PC-9 (cell line): ENCODE data around the gene RBL2. TPM values are rescaled to one million over a fixed set of nuclear protein-coding genes. Genes with fewer than 3 reads are reported as not detected.

Experiments
- BruUV-seq: library from RNA; stranded (reverse); fragments of 400-500 nt; replicated peaks from 2 replicates; lab custom pipeline; 2021; lab: Mats Ljungman, UMichigan
- CTCF ChIA-PET: fragments of 300-600 bp; sonication (Branson Sonifier 250); formaldehyde crosslinking; loops from one replicate; lab custom pipeline; 2022; ENCODE audit warnings: antibody characterized with exemption; lab: Charles Lee
- POLR2A ChIA-PET: fragments of 300-600 bp; sonication (Branson Sonifier 250); formaldehyde crosslinking; loops from one replicate; lab custom pipeline; 2022; ENCODE audit warnings: antibody characterized with exemption; ENCODE audit not compliant: unreplicated experiment; lab: Charles Lee
- DNase-seq, 2 experiments: peaks; one replicate each; pipeline versions ENCODE4 v3.0.0 to v3.0.0-alpha.2; 2015 to 2022; ENCODE audit warnings: mixed read lengths in 1 of 2
- H2AFZ ChIP-seq: fragments of 200-600 bp; sonication (generic); 2 replicates; pipeline ENCODE4 v1.8.1; 2017; ENCODE audit warnings: antibody characterized with exemption
- H3F3A ChIP-seq: fragments of 200-600 bp; sonication (generic); 2 replicates; pipeline ENCODE4 v1.8.1; 2017; ENCODE audit warnings: antibody characterized with exemption, mild to moderate bottlenecking, low read depth; ENCODE audit not compliant: insufficient read depth
- H3K27ac ChIP-seq: fragments of 200-600 bp; sonication (generic); 2 replicates; pipeline ENCODE4 v1.6.1; 2016; ENCODE audit warnings: mixed run types
- H3K27me3 ChIP-seq: fragments of 200-600 bp; sonication (generic); 2 replicates; pipeline ENCODE4 v1.6.1; 2016; ENCODE audit warnings: low read depth, mixed run types; ENCODE audit not compliant: insufficient read depth
- H3K36me3 ChIP-seq: fragments of 200-600 bp; sonication (generic); 2 replicates; pipeline ENCODE4 v1.6.1; 2016; ENCODE audit warnings: low read depth, mixed run types
- H3K4me1 ChIP-seq: fragments of 200-600 bp; sonication (generic); replicated peaks from 2 replicates; pipeline ENCODE4 v1.6.1; 2016; ENCODE audit warnings: mixed run types; ENCODE audit not compliant: insufficient read depth
- H3K4me2 ChIP-seq: fragments of 200-600 bp; sonication (generic); 2 replicates; pipeline ENCODE4 v1.6.1; 2017; ENCODE audit warnings: mixed run types
- H3K4me3 ChIP-seq: fragments of 200-600 bp; sonication (generic); 2 replicates; pipeline ENCODE4 v1.6.1; 2016; ENCODE audit warnings: mixed run types
- H3K79me2 ChIP-seq: fragments of 200-600 bp; sonication (generic); 2 replicates; pipeline ENCODE4 v1.6.1; 2017; ENCODE audit warnings: low read depth, mixed run types
- H3K9me2 ChIP-seq: fragments of 200-600 bp; sonication (generic); 2 replicates; pipeline ENCODE4 v1.8.1; 2017; ENCODE audit warnings: mild to moderate bottlenecking; ENCODE audit not compliant: insufficient read depth
- H3K9me3 ChIP-seq: fragments of 200-600 bp; sonication (generic); 2 replicates; pipeline ENCODE4 v1.8.1; 2016; ENCODE audit warnings: low read depth; ENCODE audit not compliant: insufficient read depth
- H4K20me1 ChIP-seq: fragments of 200-600 bp; sonication (generic); 2 replicates; pipeline ENCODE4 v1.8.1; 2017; ENCODE audit not compliant: insufficient read depth
- CTCF ChIP-seq: fragments of 200-600 bp; sonication (generic); conservative IDR thresholded peaks from 2 replicates; pipeline ENCODE4 v1.6.1; 2017; ENCODE audit warnings: mixed run types, antibody characterized with exemption, mild to moderate bottlenecking, moderate library complexity
- EZH2 ChIP-seq: fragments of 200-600 bp; sonication (generic); IDR thresholded peaks from 2 replicates; pipeline ENCODE4 v1.8.0; 2017; ENCODE audit warnings: antibody characterized with exemption, low read depth
- intact Hi-C: fragments of 100-400 bp; cut with micrococcal nuclease; formaldehyde crosslinking; loops from one replicate; pipeline ENCODE4 v1.10.0; 2022; ENCODE audit not compliant: unreplicated experiment
- total RNA-seq: library from RNA; stranded (reverse); gene quantifications from 2 replicates; pipeline ENCODE4 v1.2.3, GENCODE V29; 2021

The RBL2 gene
- total RNA-seq, 1 experiment from 2014 or later, result 72.0 TPM

GRCh38 chr16:53506254-53506653 lies 72.0 kb downstream of the RBL2 start:
- no peaks in the 10 kb centered on the region for H3K9me3 ChIP-seq
- H3K4me3 ChIP-seq, result no peak overlapping the region
- no peak for DNase-seq
- H3K27me3 ChIP-seq, result no peaks in the 10 kb centered on the region
- H3K27ac ChIP-seq, result no peak overlapping the region
- POLR2A ChIA-PET, result no interaction called here
- peaks cover 3% of the 10 kb centered on the region; the same call in 1 of the 2 replicates for H3F3A ChIP-seq
- no peaks in the 10 kb centered on the region for H3K9me2 ChIP-seq
- intact Hi-C loops, result loop anchor here (10.0 kb wide), 1 partner anchor 191 kb away; no protein-coding TSS in a partner anchor
- H3K79me2 ChIP-seq, result peaks cover 11% of the 10 kb centered on the region
- H3K4me2 ChIP-seq, result no peak overlapping the region
- H3K36me3 ChIP-seq, result no peaks in the 10 kb centered on the region
- CTCF ChIA-PET, result no interaction called here
- peaks cover 26% of the 10 kb centered on the region for H3K4me1 ChIP-seq
- TF ChIP-seq EZH2 (no peak), CTCF (no peak)
- H2AFZ ChIP-seq, result no peak overlapping the region
- no TSS peak for BruUV-seq
- peaks cover 9% of the 10 kb centered on the region; the same call in 1 of the 2 replicates for H4K20me1 ChIP-seq

GRCh38 chr16:53507464-53508179 lies 73.4 kb downstream of the RBL2 start:
- no peaks in the 10 kb centered on the region for H3K79me2 ChIP-seq
- H3K9me3 ChIP-seq, result no peaks in the 10 kb centered on the region
- no TSS peak for BruUV-seq
- CTCF ChIA-PET, result no interaction called here
- intact Hi-C loops, result loop anchor here (10.0 kb wide), 1 partner anchor 193 kb away; no protein-coding TSS in a partner anchor
- H3K4me1 ChIP-seq, result peaks cover 25% of the 10 kb centered on the region
- no peaks in the 10 kb centered on the region for H4K20me1 ChIP-seq
- POLR2A ChIA-PET, result no interaction called here
- H3F3A ChIP-seq, result no peaks in the 10 kb centered on the region
- no peak for TF ChIP-seq EZH2
- TF ChIP-seq CTCF, result no peak
- H3K4me3 ChIP-seq, result no peak overlapping the region
- H3K4me2 ChIP-seq, result no peak overlapping the region
- H2AFZ ChIP-seq, result no peak overlapping the region
- no peaks in the 10 kb centered on the region for H3K36me3 ChIP-seq
- no peak for DNase-seq
- H3K27me3 ChIP-seq, result no peaks in the 10 kb centered on the region
- H3K27ac ChIP-seq, result no peak overlapping the region
- no peaks in the 10 kb centered on the region for H3K9me2 ChIP-seq

- peak overlapping the region; percentile 39; the same call in 1 of the 2 replicates for H3K4me2 ChIP-seq
- no peaks in the 10 kb centered on the region for H4K20me1 ChIP-seq
Observed at GRCh38 chr16:53509906-53510703, 75.8 kb downstream of the RBL2 start.

More at GRCh38 chr16:53509906-53510703, 75.8 kb downstream of the RBL2 start:
- peak; percentile 49 to 50 for DNase-seq
- ChIA-PET POLR2A (interaction anchor here (0.5 kb wide), 1 partner anchor 75 kb away, joined by 3 read pairs; no protein-coding TSS in a partner anchor), CTCF (interaction anchor here (0.6 to 1.0 kb wide), 4 partner anchors 106 to 1318 kb away, joined by 3 read pairs; no protein-coding TSS in a partner anchor)
- no peaks in the 10 kb centered on the region for H3K9me2 ChIP-seq
- no peak overlapping the region for H3K27ac ChIP-seq
- H3K27me3 ChIP-seq, result no peaks in the 10 kb centered on the region
- no peak overlapping the region for H3K4me3 ChIP-seq
- intact Hi-C loops, result loop anchor here (10.0 kb wide), 1 partner anchor 195 kb away; no protein-coding TSS in a partner anchor
- TF ChIP-seq EZH2 (no peak), CTCF (peak; percentile 96)
- no peak overlapping the region for H2AFZ ChIP-seq
- no peaks in the 10 kb centered on the region for H3F3A ChIP-seq
- no peaks in the 10 kb centered on the region for H3K36me3 ChIP-seq
- H3K9me3 ChIP-seq, result no peaks in the 10 kb centered on the region
- no TSS peak for BruUV-seq
- H3K79me2 ChIP-seq, result no peaks in the 10 kb centered on the region
- peaks cover 15% of the 10 kb centered on the region for H3K4me1 ChIP-seq
